HG03108 (cell line): ENCODE results near the gene USP9Y.
"Not testable (repeated sequence)": the region's sequence is repeated elsewhere in the genome, so short reads cannot be mapped to it uniquely, and the experiment has no call there.

Experiments
- ATAC-seq: cut with Tn5 transposase; IDR thresholded peaks from one replicate; pipeline ENCODE4 v1.9.1; 2021; ENCODE audit warnings: moderate library complexity; ENCODE audit not compliant: unreplicated experiment

The USP9Y gene, protein sequence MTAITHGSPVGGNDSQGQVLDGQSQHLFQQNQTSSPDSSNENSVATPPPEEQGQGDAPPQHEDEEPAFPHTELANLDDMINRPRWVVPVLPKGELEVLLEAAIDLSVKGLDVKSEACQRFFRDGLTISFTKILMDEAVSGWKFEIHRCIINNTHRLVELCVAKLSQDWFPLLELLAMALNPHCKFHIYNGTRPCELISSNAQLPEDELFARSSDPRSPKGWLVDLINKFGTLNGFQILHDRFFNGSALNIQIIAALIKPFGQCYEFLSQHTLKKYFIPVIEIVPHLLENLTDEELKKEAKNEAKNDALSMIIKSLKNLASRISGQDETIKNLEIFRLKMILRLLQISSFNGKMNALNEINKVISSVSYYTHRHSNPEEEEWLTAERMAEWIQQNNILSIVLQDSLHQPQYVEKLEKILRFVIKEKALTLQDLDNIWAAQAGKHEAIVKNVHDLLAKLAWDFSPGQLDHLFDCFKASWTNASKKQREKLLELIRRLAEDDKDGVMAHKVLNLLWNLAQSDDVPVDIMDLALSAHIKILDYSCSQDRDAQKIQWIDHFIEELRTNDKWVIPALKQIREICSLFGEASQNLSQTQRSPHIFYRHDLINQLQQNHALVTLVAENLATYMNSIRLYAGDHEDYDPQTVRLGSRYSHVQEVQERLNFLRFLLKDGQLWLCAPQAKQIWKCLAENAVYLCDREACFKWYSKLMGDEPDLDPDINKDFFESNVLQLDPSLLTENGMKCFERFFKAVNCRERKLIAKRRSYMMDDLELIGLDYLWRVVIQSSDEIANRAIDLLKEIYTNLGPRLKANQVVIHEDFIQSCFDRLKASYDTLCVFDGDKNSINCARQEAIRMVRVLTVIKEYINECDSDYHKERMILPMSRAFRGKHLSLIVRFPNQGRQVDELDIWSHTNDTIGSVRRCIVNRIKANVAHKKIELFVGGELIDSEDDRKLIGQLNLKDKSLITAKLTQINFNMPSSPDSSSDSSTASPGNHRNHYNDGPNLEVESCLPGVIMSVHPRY (N-terminal part only)

GRCh38 chrY:12701181-12701695, at the start of gene USP9Y:
USP9Y (plus strand) TSS chrY:12701231; CDS start chrY:12709448, 8,217 bp downstream.
- no peak for ATAC-seq

DNA sequence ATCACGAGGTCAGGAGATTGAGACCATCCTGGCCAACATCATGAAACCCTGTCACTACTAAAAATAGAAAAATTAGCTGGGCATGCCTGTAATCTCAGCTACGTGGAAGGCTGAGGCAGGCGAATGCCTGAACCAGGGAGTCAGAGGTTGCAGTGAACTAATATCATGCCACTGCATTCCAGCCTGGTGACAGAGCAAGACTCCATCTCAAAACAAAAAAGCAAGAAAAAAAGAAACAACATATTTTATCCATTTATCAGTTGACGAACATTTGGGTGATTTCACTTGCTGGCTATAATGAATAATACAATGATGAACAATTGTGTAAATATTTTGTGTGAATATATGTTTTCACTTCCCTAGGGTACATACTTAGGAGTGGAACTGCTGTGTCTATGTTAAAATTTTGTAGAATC, 49.4 kb upstream of the USP9Y start:
- no peak for ATAC-seq

- ATAC-seq: no peak
These were observed 39.0 kb upstream of the USP9Y start for GRCh38 chrY:12661745-12662681.

DNA sequence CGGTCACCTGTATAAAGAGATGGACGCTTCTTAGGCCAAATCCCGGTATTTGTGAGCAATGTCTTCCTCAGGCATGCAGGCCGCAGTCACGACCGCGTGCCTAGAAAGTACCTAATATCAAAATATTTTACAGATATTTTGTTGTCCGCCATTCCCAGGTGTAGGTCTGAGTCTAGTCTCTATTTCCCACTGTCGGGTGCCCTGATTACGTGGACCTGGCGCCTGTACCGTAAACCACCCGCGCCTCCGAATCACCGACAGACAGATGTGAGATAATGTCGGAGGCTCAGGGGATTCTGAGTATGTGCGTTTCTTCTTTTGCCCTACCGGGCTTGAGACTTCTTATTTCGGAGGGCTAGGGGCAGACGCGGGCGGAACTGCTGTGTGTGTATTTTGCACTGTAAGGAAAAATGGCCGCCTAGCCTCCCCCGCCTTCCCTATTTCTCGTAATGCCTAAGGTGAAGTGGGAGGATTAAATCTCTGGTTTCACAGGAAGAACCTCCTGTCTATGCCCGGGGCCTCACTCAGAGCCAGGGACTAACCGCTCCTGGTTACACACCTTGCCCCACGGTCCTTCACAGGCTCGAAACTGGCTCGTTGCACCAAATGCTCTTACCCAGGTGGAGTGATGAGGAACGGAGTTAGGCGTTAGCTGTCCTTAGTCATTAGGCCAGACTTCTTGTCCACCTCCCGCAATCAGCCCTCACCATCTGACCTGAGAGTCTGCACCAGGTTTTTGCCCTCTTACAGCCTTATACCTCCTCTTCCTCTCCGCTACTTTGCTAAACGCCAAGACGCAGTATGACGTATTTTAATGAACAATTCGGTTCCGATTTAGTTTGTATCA, 38.1 kb upstream of the USP9Y start:
- ATAC-seq: no peak

DNA sequence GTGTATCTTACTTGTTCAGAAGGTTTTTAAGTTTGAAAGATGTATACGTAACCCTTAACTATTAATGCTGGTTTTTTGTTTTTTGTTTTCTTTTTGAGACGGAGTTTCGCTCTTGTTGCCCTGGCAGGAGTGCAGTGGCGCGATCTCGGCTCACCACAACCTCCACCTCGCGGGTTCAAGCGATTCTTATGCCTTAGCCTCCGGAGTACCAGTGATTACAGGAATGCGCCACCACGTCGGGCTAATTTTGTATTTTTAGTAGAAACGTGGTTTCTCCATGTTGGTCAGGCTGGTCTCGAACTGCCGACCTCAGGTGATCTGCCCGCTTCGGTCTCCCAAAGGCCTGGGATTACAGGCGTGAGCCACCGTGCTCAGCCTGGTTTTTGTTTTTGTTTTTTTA, 37.2 kb upstream of the USP9Y start:
- not testable (repeated sequence) for ATAC-seq

GRCh38 chrY:12678111-12678510, 22.9 kb upstream of the USP9Y start:
- ATAC-seq: no peak

DNA sequence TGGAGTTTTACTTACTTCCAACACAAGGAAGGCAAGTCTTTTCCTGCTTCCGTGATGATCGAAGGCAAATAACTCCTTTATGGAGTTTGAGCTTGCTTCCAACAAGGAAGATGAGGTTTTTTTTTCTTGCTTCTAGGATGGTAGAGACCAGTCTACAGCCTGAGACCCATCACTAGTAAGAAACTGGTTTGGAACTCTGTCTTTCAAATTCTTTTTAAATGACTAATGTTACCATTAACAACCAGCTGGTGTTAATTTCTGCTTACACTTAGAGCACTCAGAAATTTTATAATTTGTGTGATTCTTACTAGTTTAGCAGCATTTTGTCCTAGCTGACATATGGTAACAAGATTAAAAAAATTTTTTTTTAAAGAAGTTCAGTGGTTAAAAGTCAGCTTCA, 19.5 kb upstream of the USP9Y start:
- ATAC-seq: no peak

GRCh38 chrY:12688337-12688736, 12.7 kb upstream of the USP9Y start:
- no peak for ATAC-seq

GRCh38 chrY:12700087-12700486, 944 bp upstream of the USP9Y start:
- no peak for ATAC-seq

DNA sequence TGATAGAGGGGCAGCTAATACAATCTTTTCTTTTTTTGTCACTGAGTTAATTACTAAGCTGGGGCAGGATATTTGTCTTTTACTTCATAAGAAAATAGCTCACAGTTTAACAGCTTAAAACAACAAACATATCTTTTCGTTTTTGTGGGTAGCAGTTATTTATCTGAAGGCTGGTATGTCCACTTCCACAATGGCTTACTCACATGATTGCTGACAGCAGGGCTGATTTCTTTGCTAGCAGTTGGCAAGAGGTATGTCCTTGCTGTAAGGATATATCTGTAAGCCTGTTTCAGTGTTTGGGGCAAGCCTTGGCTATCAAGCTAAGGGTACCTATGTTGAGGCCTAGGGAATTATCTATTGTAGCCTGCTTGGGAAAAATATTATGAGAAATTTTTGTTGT, 1.1 kb downstream of the USP9Y start:
- ATAC-seq: no peak

DNA sequence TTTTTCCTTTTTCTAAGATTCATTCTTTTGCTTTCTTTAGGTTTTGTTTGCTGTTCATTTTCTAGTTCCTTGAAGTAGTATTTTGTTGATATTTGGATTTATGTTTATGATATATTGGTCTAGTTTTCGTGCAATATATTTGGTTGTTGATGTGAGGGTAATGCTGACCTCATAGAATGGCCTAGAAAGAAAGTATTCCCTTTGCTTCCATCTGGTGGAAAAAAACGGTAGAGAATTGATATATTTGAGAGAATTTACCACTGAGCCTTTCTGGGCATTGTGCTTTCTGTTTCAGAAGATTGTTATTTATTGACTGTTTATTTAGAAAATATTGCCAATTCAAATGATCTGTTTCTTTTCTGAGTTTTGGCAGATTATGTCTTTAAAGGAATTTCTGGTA, 9.4 kb downstream of the USP9Y start:
- ATAC-seq: no peak

DNA sequence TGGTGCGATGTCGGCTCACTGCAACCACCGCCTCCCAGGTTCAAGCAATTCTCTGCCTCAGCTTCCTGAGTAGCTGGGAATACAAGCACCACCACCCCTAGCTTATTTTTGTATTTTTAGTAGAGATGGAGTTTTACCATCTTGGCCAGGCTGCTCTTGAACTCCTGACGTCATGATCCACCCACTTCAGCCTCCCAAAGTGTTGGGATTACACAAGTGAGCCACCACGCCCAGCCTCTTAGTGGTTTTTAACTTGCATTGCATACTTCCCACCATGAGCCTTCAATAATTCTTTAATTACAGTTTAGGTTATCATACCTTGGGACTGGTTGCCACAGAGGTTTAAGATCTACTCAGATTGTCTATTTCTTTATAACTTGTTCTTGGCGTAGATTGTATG, 14.3 kb downstream of the USP9Y start:
- ATAC-seq: no peak

DNA sequence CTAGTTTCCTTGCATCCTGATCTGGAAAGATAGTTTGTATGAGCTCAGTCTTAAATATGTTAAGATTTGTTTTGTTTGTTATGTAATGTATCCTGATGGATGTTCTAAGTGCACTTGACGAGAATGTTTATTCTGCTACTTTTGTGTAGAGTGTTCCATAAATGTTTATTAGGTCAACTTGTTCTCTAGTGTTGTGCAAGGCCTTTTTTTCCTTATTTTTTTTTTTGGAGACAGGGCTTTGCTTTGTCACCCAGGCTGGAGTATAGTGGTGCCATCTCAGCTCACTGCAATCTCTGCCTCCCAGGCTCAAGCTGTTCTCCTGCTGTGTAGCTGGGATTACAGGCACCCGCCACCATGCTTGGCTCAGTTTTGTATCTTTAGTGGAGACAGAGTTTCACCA, 28.7 kb downstream of the USP9Y start:
- no peak for ATAC-seq

DNA sequence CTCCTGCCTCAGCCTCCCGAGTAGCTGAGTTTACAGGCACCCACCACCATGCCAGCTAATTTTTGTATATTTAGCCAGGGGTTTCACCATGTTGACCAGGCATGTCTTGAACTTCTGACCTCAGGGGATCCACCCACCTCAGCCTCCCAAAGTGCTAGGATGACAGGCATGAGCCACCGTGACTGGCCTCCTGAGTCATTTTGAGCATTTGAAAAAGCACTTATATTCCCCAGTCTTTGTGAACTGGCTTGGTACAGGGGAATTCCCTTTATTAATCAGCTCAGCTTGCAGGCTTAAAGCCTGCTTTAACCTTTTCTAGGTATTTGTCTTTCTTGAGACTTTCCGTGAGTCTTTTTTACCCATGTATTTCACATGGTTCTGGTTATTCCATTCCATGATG, 32.6 kb downstream of the USP9Y start:
- ATAC-seq: no peak

GRCh38 chrY:12734051-12734450, 33.0 kb downstream of the USP9Y start:
- no peak for ATAC-seq

DNA sequence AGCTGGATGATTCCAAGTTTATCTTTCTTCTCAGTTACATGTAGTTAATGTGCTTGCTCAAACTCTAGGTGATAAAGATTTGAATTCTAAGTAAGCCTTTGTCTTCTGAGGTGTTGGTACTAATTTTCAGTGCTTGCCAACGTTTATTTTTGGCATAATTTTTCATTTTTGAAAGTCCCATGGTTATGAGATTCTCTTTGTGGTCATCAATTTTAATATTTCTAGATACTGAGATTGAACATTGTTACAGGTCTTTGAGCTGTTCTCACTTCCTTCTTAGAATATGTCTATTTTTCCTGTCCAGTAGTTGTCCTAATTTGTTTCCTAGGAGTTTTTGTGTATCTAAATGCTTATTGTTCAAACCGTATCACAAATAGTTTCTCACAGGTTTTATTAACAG, 40.4 kb downstream of the USP9Y start:
- no peak for ATAC-seq

- no peak for ATAC-seq
These were observed 41.7 kb downstream of the USP9Y start for GRCh38 chrY:12742725-12743124.

DNA sequence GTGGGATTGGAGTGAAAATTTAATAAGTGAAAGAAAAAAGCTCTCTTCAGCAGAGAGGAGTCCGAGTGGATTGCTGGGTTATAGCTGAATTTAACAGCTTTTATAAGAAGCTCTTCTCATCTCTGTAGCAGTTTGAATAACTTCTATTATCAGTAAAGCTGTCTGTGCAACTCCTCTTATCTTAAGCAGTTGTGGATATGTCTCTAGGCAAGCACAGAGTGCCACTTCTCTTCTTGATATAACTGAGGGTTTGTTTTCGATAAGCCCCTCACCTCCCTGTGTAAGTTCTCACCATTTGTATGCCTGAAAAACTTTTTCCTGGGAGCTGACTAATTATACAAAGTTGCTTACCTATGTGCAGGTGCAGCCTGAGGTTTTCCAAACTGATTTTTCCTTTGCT, 43.1 kb downstream of the USP9Y start:
- ATAC-seq: no peak

DNA sequence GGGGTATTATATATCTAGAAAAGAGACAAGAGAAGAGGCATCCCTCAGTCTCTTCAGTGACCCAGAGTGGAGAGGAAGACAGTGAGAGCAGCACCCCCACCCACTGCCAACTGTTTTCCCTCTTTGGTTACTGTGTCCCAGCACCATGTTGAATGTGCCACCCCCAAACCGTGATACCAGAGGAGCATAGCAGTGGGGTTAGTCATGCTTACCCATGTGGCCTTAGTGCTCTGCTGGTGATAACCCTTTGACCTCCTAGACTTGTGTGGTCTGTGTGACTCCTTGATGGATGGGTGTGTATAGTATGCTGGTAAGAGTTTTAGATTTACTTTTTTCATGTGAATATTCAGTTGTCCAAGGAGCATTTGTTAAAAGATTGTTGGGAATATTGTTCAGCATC, 48.3 kb downstream of the USP9Y start:
- ATAC-seq: no peak

GRCh38 chrY:12752856-12753255, 51.8 kb downstream of the USP9Y start:
- ATAC-seq: no peak
